Effector memory CD4-positive, alpha-beta T cell (primary cell): ENCODE data around the gene MRPL34.
A peak's percentile ranks its signal among the peaks of the same experiment; 100 is the strongest.

ENCODE experiments used
- DNase-seq, 3 donors: peaks; one replicate each; pipeline ENCODE4 v3.0.0-alpha.2; 2020
- H3K27ac ChIP-seq: 2 replicates; pipeline ENCODE4 v1.7.0; 2013; ENCODE audit warnings: mild to moderate bottlenecking, low read length, moderate library complexity; ENCODE audit not compliant: insufficient read depth, poor library complexity, severe bottlenecking
- H3K27me3 ChIP-seq: replicated peaks from 2 replicates; pipeline ENCODE4 v1.7.0; 2013; ENCODE audit warnings: mild to moderate bottlenecking, low read length; ENCODE audit not compliant: insufficient read depth, control insufficient read depth, poor library complexity, severe bottlenecking
- H3K36me3 ChIP-seq: 2 replicates; pipeline ENCODE4 v1.7.0; 2013; ENCODE audit warnings: mild to moderate bottlenecking, low read length, moderate library complexity; ENCODE audit not compliant: control insufficient read depth, insufficient read depth
- H3K4me1 ChIP-seq: 2 replicates; pipeline ENCODE4 v1.7.0; 2013; ENCODE audit warnings: low read length, mild to moderate bottlenecking; ENCODE audit not compliant: control insufficient read depth, insufficient read depth, poor library complexity, severe bottlenecking
- H3K4me3 ChIP-seq: 2 replicates; pipeline ENCODE4 v1.7.0; 2013; ENCODE audit warnings: low read length, low read depth, mild to moderate bottlenecking; ENCODE audit not compliant: insufficient read depth, poor library complexity, severe bottlenecking
- H3K9me3 ChIP-seq: 2 replicates; pipeline ENCODE4 v1.7.0; 2013; ENCODE audit warnings: mild to moderate bottlenecking, low read length, moderate library complexity; ENCODE audit not compliant: control insufficient read depth

The MRPL34 gene

GRCh38 chr19:17334414-17335409 lies 29.0 kb downstream of the MRPL34 start, which contains the start of gene ANO8:
TSS of gene ANO8 (minus strand) at chr19:17334855. CDS start at chr19:17334670, 185 bp downstream.
- Histone ChIP-seq H3K9me3 (no peaks in the 10 kb centered on the region), H3K27ac (peak within 1 kb of the TSS; percentile 66), H3K36me3 (no peaks in the 10 kb centered on the region), H3K27me3 (no peaks in the 10 kb centered on the region), H3K4me3 (peak within 1 kb of the TSS; percentile 81), H3K4me1 (peaks cover 35% of the 10 kb centered on the region)
- DNase-seq: peak; percentile 79 to 90 (median 87)

- peaks cover 35% of the 10 kb centered on the region for H3K4me1 ChIP-seq
- DNase-seq: no peak
- H3K4me3 ChIP-seq: peak overlapping the region; percentile 81
- no peaks in the 10 kb centered on the region for H3K36me3 ChIP-seq
- H3K9me3 ChIP-seq: no peaks in the 10 kb centered on the region
- no peaks in the 10 kb centered on the region for H3K27me3 ChIP-seq
- no peak overlapping the region for H3K27ac ChIP-seq
Observed at GRCh38 chr19:17335575-17335974, 29.9 kb downstream of the MRPL34 start.

- H3K9me3 ChIP-seq: no peaks in the 10 kb centered on the region
- DNase-seq: peak; percentile 87 to 95 (median 95)
- peaks cover 6% of the 10 kb centered on the region for H3K36me3 ChIP-seq
- peak within 1 kb of the TSS; percentile 69 for H3K27ac ChIP-seq
- H3K4me1 ChIP-seq: peaks cover 35% of the 10 kb centered on the region
- H3K4me3 ChIP-seq: peak within 1 kb of the TSS; percentile 77
- no peaks in the 10 kb centered on the region for H3K27me3 ChIP-seq
Observed at GRCh38 chr19:17336872-17337674, 31.4 kb downstream of the MRPL34 start, which contains the start of gene GTPBP3. TSS of gene GTPBP3 (plus strand) at chr19:17337553. CDS start at chr19:17337612, 59 bp downstream.

- Histone ChIP-seq H3K27ac (peak overlapping the region; percentile 55), H3K4me1 (peaks cover 35% of the 10 kb centered on the region), H3K27me3 (no peaks in the 10 kb centered on the region), H3K9me3 (no peaks in the 10 kb centered on the region), H3K36me3 (peaks cover 6% of the 10 kb centered on the region), H3K4me3 (peak overlapping the region; percentile 77)
- DNase-seq: no peak
Observed at GRCh38 chr19:17337675-17338432, 32.2 kb downstream of the MRPL34 start.

GRCh38 chr19:17338433-17339078 lies 32.9 kb downstream of the MRPL34 start:
- Histone ChIP-seq H3K27ac (peak overlapping the region; percentile 55), H3K9me3 (no peaks in the 10 kb centered on the region), H3K4me3 (peak overlapping the region; percentile 77), H3K36me3 (peaks cover 6% of the 10 kb centered on the region), H3K27me3 (no peaks in the 10 kb centered on the region), H3K4me1 (peaks cover 34% of the 10 kb centered on the region)
- DNase-seq: no peak

- Histone ChIP-seq H3K9me3 (no peaks in the 10 kb centered on the region), H3K4me1 (peaks cover 28% of the 10 kb centered on the region), H3K4me3 (no peak overlapping the region), H3K27ac (no peak overlapping the region), H3K36me3 (peaks cover 6% of the 10 kb centered on the region), H3K27me3 (no peaks in the 10 kb centered on the region)
- DNase-seq: no peak
Observed at GRCh38 chr19:17339088-17339741, 33.5 kb downstream of the MRPL34 start.

GRCh38 chr19:17340302-17340870 lies 34.7 kb downstream of the MRPL34 start:
- Histone ChIP-seq H3K9me3 (no peaks in the 10 kb centered on the region), H3K4me3 (no peak overlapping the region), H3K27ac (no peak overlapping the region), H3K27me3 (no peaks in the 10 kb centered on the region), H3K4me1 (peaks cover 19% of the 10 kb centered on the region), H3K36me3 (peaks cover 6% of the 10 kb centered on the region)
- DNase-seq: no peak

- Histone ChIP-seq H3K36me3 (peaks cover 6% of the 10 kb centered on the region), H3K9me3 (no peaks in the 10 kb centered on the region), H3K27ac (no peak overlapping the region), H3K27me3 (no peaks in the 10 kb centered on the region), H3K4me1 (peaks cover 18% of the 10 kb centered on the region), H3K4me3 (no peak overlapping the region)
- no peak for DNase-seq
Observed at GRCh38 chr19:17340871-17341357, 35.2 kb downstream of the MRPL34 start.
